H54 (cell line): ENCODE data around the gene MYOD1.

ENCODE experiments used
- DNase-seq: peaks from one replicate; pipeline ENCODE4 v3.0.0; 2011; ENCODE audit warnings: low spot score, mixed read lengths; ENCODE audit not compliant: insufficient read length
- FAIRE-seq: peaks from 3 replicates; lab custom pipeline; 2011; peaks lifted over from hg19 to GRCh38; lab: Jason Lieb, UNC
- POLR2A ChIP-seq: IDR thresholded peaks from 2 replicates; pipeline ENCODE4 v1.6.1; 2011; ENCODE audit warnings: low read depth, mild to moderate bottlenecking, low read length

MYOD1 gene

GRCh38 chr11:17744151-17744940 lies 25.0 kb downstream of the MYOD1 start:
- TF ChIP-seq POLR2A = no peak
- FAIRE-seq (no peak), DNase-seq (peak; percentile 67)

- FAIRE-seq (no peak), DNase-seq (no peak)
- TF ChIP-seq POLR2A = no peak
These were observed 25.8 kb downstream of the MYOD1 start for GRCh38 chr11:17745023-17745772.

GRCh38 chr11:17746096-17746495 lies 26.7 kb downstream of the MYOD1 start:
- FAIRE-seq (no peak), DNase-seq (no peak)
- no peak for TF ChIP-seq POLR2A

GRCh38 chr11:17747131-17747955 lies 28.0 kb downstream of the MYOD1 start:
- DNase-seq = no peak
- no peak for FAIRE-seq
- TF ChIP-seq POLR2A = no peak

GRCh38 chr11:17748044-17748443 lies 28.7 kb downstream of the MYOD1 start:
- FAIRE-seq = no peak

GRCh38 chr11:17748761-17749721 lies 29.7 kb downstream of the MYOD1 start:
- TF ChIP-seq POLR2A = no peak
- FAIRE-seq (no peak), DNase-seq (no peak)

More at GRCh38 chr11:17748044-17748443, 28.7 kb downstream of the MYOD1 start:
- DNase-seq = no peak
- TF ChIP-seq POLR2A = no peak

- FAIRE-seq (no peak), DNase-seq (no peak)
- TF ChIP-seq POLR2A = no peak
These were observed 30.8 kb downstream of the MYOD1 start for GRCh38 chr11:17750013-17750800.

GRCh38 chr11:17750801-17751165 lies 31.4 kb downstream of the MYOD1 start:
- no peak for TF ChIP-seq POLR2A
- no peak for DNase-seq
- no peak for FAIRE-seq

GRCh38 chr11:17751558-17751957 lies 32.2 kb downstream of the MYOD1 start:
- FAIRE-seq = no peak
- DNase-seq = no peak
- TF ChIP-seq POLR2A = no peak

GRCh38 chr11:17752144-17752543 lies 32.8 kb downstream of the MYOD1 start:
- no peak for TF ChIP-seq POLR2A
- DNase-seq (no peak), FAIRE-seq (no peak)

- FAIRE-seq (no peak), DNase-seq (no peak)
- TF ChIP-seq POLR2A = no peak
These were observed 33.8 kb downstream of the MYOD1 start for GRCh38 chr11:17753153-17753552.

GRCh38 chr11:17753641-17754040 lies 34.3 kb downstream of the MYOD1 start:
- no peak for FAIRE-seq
- no peak for DNase-seq
- no peak for TF ChIP-seq POLR2A
